GM19467 (cell line): ENCODE results near the gene CTU2.

Source experiments
- ATAC-seq: cut with Tn5 transposase; IDR thresholded peaks from one replicate; pipeline ENCODE4 v1.9.1; 2021; ENCODE audit warnings: mild to moderate bottlenecking, moderate library complexity; ENCODE audit not compliant: unreplicated experiment

The CTU2 gene

GRCh38 chr16:88726408-88726749 is 20.1 kb downstream of the CTU2 start:
- ATAC-seq, result no peak

- ATAC-seq, result no peak
Observed at GRCh38 chr16:88726981-88727380, 20.7 kb downstream of the CTU2 start.

GRCh38 chr16:88727871-88728270 is 21.6 kb downstream of the CTU2 start:
- ATAC-seq, result no peak

- ATAC-seq, result no peak
Observed at GRCh38 chr16:88730632-88731607, 24.6 kb downstream of the CTU2 start.

- ATAC-seq, result no peak
Observed at GRCh38 chr16:88731699-88732098, 25.4 kb downstream of the CTU2 start.

- no peak for ATAC-seq
Observed at GRCh38 chr16:88732172-88732960, 26.1 kb downstream of the CTU2 start.

- no peak for ATAC-seq
Observed at GRCh38 chr16:88732961-88733294, 26.6 kb downstream of the CTU2 start.

GRCh38 chr16:88733630-88734360 is 27.5 kb downstream of the CTU2 start:
- no peak for ATAC-seq

GRCh38 chr16:88734361-88734728 is 28.0 kb downstream of the CTU2 start:
- no peak for ATAC-seq

GRCh38 chr16:88735121-88735520 is 28.8 kb downstream of the CTU2 start:
- ATAC-seq, result no peak

GRCh38 chr16:88735616-88736015 is 29.3 kb downstream of the CTU2 start:
- no peak for ATAC-seq

GRCh38 chr16:88736088-88736487 is 29.8 kb downstream of the CTU2 start:
- no peak for ATAC-seq

- no peak for ATAC-seq
Observed at GRCh38 chr16:88736496-88736895, 30.2 kb downstream of the CTU2 start.

- ATAC-seq, result no peak
Observed at GRCh38 chr16:88737298-88738150, 31.2 kb downstream of the CTU2 start.

GRCh38 chr16:88738151-88739084 is 32.1 kb downstream of the CTU2 start:
- no peak for ATAC-seq

GRCh38 chr16:88739139-88739976 is 33.1 kb downstream of the CTU2 start:
- ATAC-seq, result no peak

GRCh38 chr16:88739977-88740726 is 33.8 kb downstream of the CTU2 start:
- ATAC-seq, result no peak

- no peak for ATAC-seq
Observed at GRCh38 chr16:88740727-88741055, 34.4 kb downstream of the CTU2 start.
